Activated naive CD8-positive, alpha-beta T cell treated with anti-CD3 and anti-CD28 coated beads for 36 hours (primary cell): ENCODE results near the gene VWA3A. TPM values are rescaled to one million over a fixed set of nuclear protein-coding genes. Genes with fewer than 3 reads are reported as not detected.
"Not testable (repeated sequence)": the region's sequence is repeated elsewhere in the genome, so short reads cannot be mapped to it uniquely, and the experiment has no call there.

Experiments
- DNase-seq: peaks from one replicate; pipeline ENCODE4 v3.0.0; 2021
- H3K27ac Mint-ChIP-seq: one replicate; pipeline ENCODE4 v1.8.0; 2022; ENCODE audit warnings: mild to moderate bottlenecking, moderate library complexity, mixed read lengths
- H3K27me3 Mint-ChIP-seq: one replicate; pipeline ENCODE4 v1.8.0; 2022; ENCODE audit warnings: mild to moderate bottlenecking, mixed read lengths
- H3K36me3 Mint-ChIP-seq: one replicate; pipeline ENCODE4 v1.8.0; 2021; ENCODE audit warnings: mild to moderate bottlenecking, mixed read lengths
- H3K4me1 Mint-ChIP-seq: one replicate; pipeline ENCODE4 v1.8.0; 2021; ENCODE audit warnings: mixed read lengths
- H3K4me3 Mint-ChIP-seq: one replicate; pipeline ENCODE4 v1.8.0; 2022; ENCODE audit warnings: mild to moderate bottlenecking, moderate library complexity, mixed read lengths
- H3K9me3 Mint-ChIP-seq: one replicate; pipeline ENCODE4 v1.8.0; 2022; ENCODE audit warnings: mixed read lengths
- total RNA-seq, 2 experiments: library from RNA; stranded (reverse); gene quantifications; one replicate each; pipeline ENCODE4 v1.2.3, GENCODE V29; 2021

VWA3A gene
- total RNA-seq, 2 experiments from 2014 or later = 0.22 TPM; not detected in 1

- H3K36me3 Mint-ChIP-seq = peaks cover 13% of the 10 kb centered on the region
- DNase-seq = no peak
- peaks cover 6% of the 10 kb centered on the region for H3K27me3 Mint-ChIP-seq
- H3K27ac Mint-ChIP-seq = peak overlapping the region; percentile 98
- peaks cover 51% of the 10 kb centered on the region for H3K4me1 Mint-ChIP-seq
- H3K4me3 Mint-ChIP-seq = no peak overlapping the region
- H3K9me3 Mint-ChIP-seq = peaks cover 13% of the 10 kb centered on the region
Observed at GRCh38 chr16:22193063-22193411, 100.7 kb downstream of the VWA3A start.

GRCh38 chr16:22194707-22195444, 102.5 kb downstream of the VWA3A start:
- DNase-seq = peak; percentile 48
- peaks cover 40% of the 10 kb centered on the region for H3K4me1 Mint-ChIP-seq
- peaks cover 13% of the 10 kb centered on the region for H3K9me3 Mint-ChIP-seq
- peak overlapping the region; percentile 96 for H3K27ac Mint-ChIP-seq
- H3K36me3 Mint-ChIP-seq = peaks cover 13% of the 10 kb centered on the region
- H3K27me3 Mint-ChIP-seq = peaks cover 6% of the 10 kb centered on the region
- H3K4me3 Mint-ChIP-seq = peak overlapping the region; percentile 80

- Mint-ChIP-seq H3K9me3 (peaks cover 13% of the 10 kb centered on the region), H3K27me3 (peaks cover 6% of the 10 kb centered on the region), H3K4me1 (peaks cover 40% of the 10 kb centered on the region), H3K27ac (peak overlapping the region; percentile 96), H3K4me3 (peak overlapping the region; percentile 80), H3K36me3 (peaks cover 13% of the 10 kb centered on the region)
- DNase-seq = no peak
Observed at GRCh38 chr16:22195445-22195694, 103.0 kb downstream of the VWA3A start.

- peak; percentile 88 for DNase-seq
- Mint-ChIP-seq H3K27ac (peak overlapping the region; percentile 96), H3K36me3 (peaks cover 13% of the 10 kb centered on the region), H3K4me1 (peaks cover 40% of the 10 kb centered on the region), H3K4me3 (peak overlapping the region; percentile 80), H3K27me3 (peaks cover 6% of the 10 kb centered on the region), H3K9me3 (peaks cover 13% of the 10 kb centered on the region)
Observed at GRCh38 chr16:22195695-22196558, 103.6 kb downstream of the VWA3A start.

- H3K27ac Mint-ChIP-seq, H3K27me3 Mint-ChIP-seq, DNase-seq: not testable (repeated sequence)
- peak overlapping the region; percentile 61 for H3K4me3 Mint-ChIP-seq
- peaks cover 40% of the 10 kb centered on the region for H3K4me1 Mint-ChIP-seq
- H3K9me3 Mint-ChIP-seq = peaks cover 13% of the 10 kb centered on the region
- peaks cover 13% of the 10 kb centered on the region for H3K36me3 Mint-ChIP-seq
Observed at GRCh38 chr16:22196559-22197168, 104.3 kb downstream of the VWA3A start.

GRCh38 chr16:22198547-22199293, 106.4 kb downstream of the VWA3A start:
- Mint-ChIP-seq H3K36me3 (peaks cover 10% of the 10 kb centered on the region), H3K27ac (no peak overlapping the region), H3K27me3 (peaks cover 6% of the 10 kb centered on the region), H3K4me1 (peaks cover 28% of the 10 kb centered on the region), H3K4me3 (no peak overlapping the region), H3K9me3 (peaks cover 8% of the 10 kb centered on the region)
- no peak for DNase-seq

- no peak overlapping the region for H3K27ac Mint-ChIP-seq
- H3K9me3 Mint-ChIP-seq = peaks cover 4% of the 10 kb centered on the region
- H3K27me3 Mint-ChIP-seq = no peaks in the 10 kb centered on the region
- DNase-seq = no peak
- H3K4me3 Mint-ChIP-seq = no peak overlapping the region
- peaks cover 18% of the 10 kb centered on the region for H3K4me1 Mint-ChIP-seq
- peaks cover 1% of the 10 kb centered on the region for H3K36me3 Mint-ChIP-seq
Observed at GRCh38 chr16:22202261-22202637, 109.9 kb downstream of the VWA3A start.

- no peaks in the 10 kb centered on the region for H3K27me3 Mint-ChIP-seq
- H3K27ac Mint-ChIP-seq = no peak overlapping the region
- peaks cover 10% of the 10 kb centered on the region for H3K36me3 Mint-ChIP-seq
- peaks cover 4% of the 10 kb centered on the region for H3K9me3 Mint-ChIP-seq
- no peak overlapping the region for H3K4me3 Mint-ChIP-seq
- DNase-seq = no peak
- peaks cover 26% of the 10 kb centered on the region for H3K4me1 Mint-ChIP-seq
Observed at GRCh38 chr16:22203091-22203490, 110.8 kb downstream of the VWA3A start.

GRCh38 chr16:22204091-22204655, 111.8 kb downstream of the VWA3A start:
- H3K36me3 Mint-ChIP-seq = peaks cover 12% of the 10 kb centered on the region
- H3K4me1 Mint-ChIP-seq = peaks cover 26% of the 10 kb centered on the region
- peaks cover 4% of the 10 kb centered on the region for H3K9me3 Mint-ChIP-seq
- H3K27me3 Mint-ChIP-seq = no peaks in the 10 kb centered on the region
- no peak for DNase-seq
- no peak overlapping the region for H3K27ac Mint-ChIP-seq
- H3K4me3 Mint-ChIP-seq = no peak overlapping the region

GRCh38 chr16:22205577-22206012, 113.3 kb downstream of the VWA3A start:
- H3K27ac Mint-ChIP-seq = peak overlapping the region; percentile 82
- no peaks in the 10 kb centered on the region for H3K27me3 Mint-ChIP-seq
- peaks cover 25% of the 10 kb centered on the region for H3K36me3 Mint-ChIP-seq
- peaks cover 39% of the 10 kb centered on the region for H3K4me1 Mint-ChIP-seq
- H3K4me3 Mint-ChIP-seq = peak overlapping the region; percentile 68
- peaks cover 4% of the 10 kb centered on the region for H3K9me3 Mint-ChIP-seq
- DNase-seq = no peak

GRCh38 chr16:22206013-22206841, 113.9 kb downstream of the VWA3A start, which contains the start of gene EEF2K:
Gene EEF2K (plus strand): TSS chr16:22206278. CDS start chr16:22225730, 19,452 bp downstream.
- peak; percentile 89 for DNase-seq
- peaks cover 42% of the 10 kb centered on the region for H3K4me1 Mint-ChIP-seq
- H3K27ac Mint-ChIP-seq = peak within 1 kb of the TSS; percentile 90
- H3K27me3 Mint-ChIP-seq = no peaks in the 10 kb centered on the region
- peak within 1 kb of the TSS; percentile 88 for H3K4me3 Mint-ChIP-seq
- peaks cover 4% of the 10 kb centered on the region for H3K9me3 Mint-ChIP-seq
- peaks cover 31% of the 10 kb centered on the region for H3K36me3 Mint-ChIP-seq
